IMR-90 (cell line): ENCODE measurements around the gene NPL. TPM values are rescaled to one million over a fixed set of nuclear protein-coding genes. Genes with fewer than 3 reads are reported as not detected.

ENCODE experiments used
- ATAC-seq: fragments of 200-7000 bp; cut with Tn5 transposase; 2 replicates; pipeline ENCODE4 v1.9.1; 2020; ENCODE audit warnings: low read depth, mild to moderate bottlenecking, moderate library complexity
- BruUV-seq: library from RNA; stranded (reverse); fragments of 400-500 nt; replicated peaks from 2 replicates; lab custom pipeline; 2021; lab: Mats Ljungman, UMichigan
- CTCF ChIA-PET: fragments of 300-600 bp; formaldehyde crosslinking; extraction: SDS; loops from one replicate; lab custom pipeline; 2021; ENCODE audit warnings: antibody characterized with exemption; lab: Yijun Ruan, JAX
- POLR2A ChIA-PET: fragments of 300-600 bp; sonication (Branson Sonifier 250); formaldehyde crosslinking; loops from one replicate; lab custom pipeline; 2022; ENCODE audit warnings: antibody characterized with exemption; ENCODE audit not compliant: unreplicated experiment; lab: Charles Lee
- DNase-seq: peaks from one replicate; pipeline ENCODE4 v3.0.0; 2013
- H2AFZ ChIP-seq: replicated peaks from 2 replicates; pipeline ENCODE3; 2013; ENCODE audit warnings: low read length, mild to moderate bottlenecking; ENCODE audit not compliant: poor library complexity
- H2AK5ac ChIP-seq: 2 replicates; pipeline ENCODE4 v1.6.1; 2013; ENCODE audit warnings: low read depth, low read length, inconsistent platforms
- H2AK9ac ChIP-seq: replicated peaks from 2 replicates; pipeline ENCODE3; 2013; ENCODE audit warnings: mild to moderate bottlenecking, low read depth, low read length, moderate library complexity; ENCODE audit not compliant: poor library complexity
- H2BK120ac ChIP-seq: 2 replicates; pipeline ENCODE4 v1.6.1; 2013; ENCODE audit warnings: low read depth, low read length, inconsistent platforms
- H2BK15ac ChIP-seq: 3 replicates; pipeline ENCODE4 v1.6.1; 2013; ENCODE audit warnings: low read depth, low read length, inconsistent platforms
- H2BK20ac ChIP-seq: 2 replicates; pipeline ENCODE4 v1.6.1; 2013; ENCODE audit warnings: low read depth, mild to moderate bottlenecking, inconsistent platforms, low read length, moderate library complexity
- H2BK5ac ChIP-seq: 2 replicates; pipeline ENCODE4 v1.6.1; 2013; ENCODE audit warnings: mild to moderate bottlenecking, low read depth, low read length, inconsistent platforms; ENCODE audit not compliant: poor library complexity, severe bottlenecking
- H3K14ac ChIP-seq: replicated peaks from 2 replicates; pipeline ENCODE4 v1.6.1; 2013; ENCODE audit warnings: low read depth, low read length, inconsistent platforms
- H3K18ac ChIP-seq: 2 replicates; pipeline ENCODE4 v1.6.1; 2013; ENCODE audit warnings: low read depth, low read length, control low read depth
- H3K23ac ChIP-seq: 2 replicates; pipeline ENCODE4 v1.6.1; 2013; ENCODE audit warnings: low read depth, low read length, inconsistent platforms
- H3K27ac ChIP-seq: 2 replicates; pipeline ENCODE4 v1.5.1; 2013; ENCODE audit warnings: mild to moderate bottlenecking, control low read depth, low read length; ENCODE audit not compliant: insufficient read depth
- H3K27me3 ChIP-seq: 2 replicates; pipeline ENCODE4 v1.6.1; 2013; ENCODE audit warnings: low read length; ENCODE audit not compliant: control insufficient read depth, insufficient read depth
- H3K36me3 ChIP-seq: 2 replicates; pipeline ENCODE4 v1.6.1; 2013; ENCODE audit warnings: low read length, mixed read lengths; ENCODE audit not compliant: control insufficient read depth, insufficient read depth
- H3K4ac ChIP-seq: 2 replicates; pipeline ENCODE4 v1.6.1; 2013; ENCODE audit warnings: low read depth, low read length, inconsistent platforms
- H3K4me1 ChIP-seq: 2 replicates; pipeline ENCODE4 v1.6.1; 2013; ENCODE audit warnings: low read length, mixed read lengths; ENCODE audit not compliant: control insufficient read depth, insufficient read depth
- H3K4me2 ChIP-seq: 2 replicates; pipeline ENCODE4 v1.6.1; 2013; ENCODE audit warnings: low read depth, mild to moderate bottlenecking, control low read depth, low read length, moderate library complexity
- H3K4me3 ChIP-seq: 2 replicates; pipeline ENCODE4 v1.5.1; 2013; ENCODE audit warnings: low read depth, mild to moderate bottlenecking, control low read depth, low read length, moderate library complexity; ENCODE audit not compliant: insufficient read depth
- H3K56ac ChIP-seq: 2 replicates; pipeline ENCODE4 v1.6.1; 2013; ENCODE audit warnings: low read length, inconsistent platforms; ENCODE audit not compliant: insufficient read depth; ENCODE audit errors: extremely low read depth
- H3K79me1 ChIP-seq, 2 experiments: 2 replicates each; pipeline ENCODE4 v1.6.1; 2013; ENCODE audit warnings: low read length in 2 of 2, inconsistent platforms in 1 of 2, low read depth in 1 of 2
- H3K9ac ChIP-seq: 2 replicates; pipeline ENCODE4 v1.6.1; 2013; ENCODE audit warnings: low read depth, low read length, control low read depth
- H3K9me1 ChIP-seq: 2 replicates; pipeline ENCODE4 v1.6.1; 2013; ENCODE audit warnings: low read length, inconsistent platforms; ENCODE audit not compliant: insufficient read depth
- H3K9me3 ChIP-seq: 2 replicates; pipeline ENCODE4 v1.6.1; 2013; ENCODE audit warnings: low read length; ENCODE audit not compliant: control insufficient read depth, insufficient read depth
- H4K20me1 ChIP-seq: 2 replicates; pipeline ENCODE4 v1.6.1; 2013; ENCODE audit warnings: low read length, inconsistent platforms; ENCODE audit not compliant: insufficient read depth
- H4K5ac ChIP-seq: 2 replicates; pipeline ENCODE4 v1.6.1; 2013; ENCODE audit warnings: mild to moderate bottlenecking, low read depth, low read length, control low read depth
- H4K8ac ChIP-seq, 2 experiments: 2 replicates each; pipeline ENCODE4 v1.6.1; 2013; ENCODE audit warnings: low read depth in 2 of 2, low read length in 2 of 2, control low read depth in 1 of 2, inconsistent platforms in 1 of 2
- H4K91ac ChIP-seq: 2 replicates; pipeline ENCODE4 v1.6.1; 2013; ENCODE audit warnings: low read depth, low read length, inconsistent platforms; ENCODE audit not compliant: insufficient read depth
- BHLHE40 ChIP-seq: fragments of 150-350 bp; IDR thresholded peaks from 2 replicates; pipeline ENCODE4 v1.6.1; 2016; ENCODE audit warnings: mild to moderate bottlenecking, low read depth, low read length
- CHD1 ChIP-seq: IDR thresholded peaks from 2 replicates; pipeline ENCODE4 v1.6.1; 2012; ENCODE audit warnings: low read depth, low read length, improper control_type of control experiment
- MAFK ChIP-seq: IDR thresholded peaks from 2 replicates; pipeline ENCODE4 v1.6.1; 2012; ENCODE audit warnings: low read depth, low read length, improper control_type of control experiment
- NFE2L2 ChIP-seq: fragments of 150-350 bp; IDR thresholded peaks from 2 replicates; pipeline ENCODE4 v1.6.1; 2016; ENCODE audit warnings: low read depth, mild to moderate bottlenecking, low read length
- POLR2A ChIP-seq: IDR thresholded peaks from 2 replicates; pipeline ENCODE4 v1.6.1; 2012; ENCODE audit warnings: mild to moderate bottlenecking, low read depth, low read length
- RAD21 ChIP-seq: IDR thresholded peaks from 2 replicates; pipeline ENCODE4 v1.6.1; 2012; ENCODE audit warnings: low read length, improper control_type of control experiment
- RFX5 ChIP-seq: IDR thresholded peaks from 2 replicates; pipeline ENCODE4 v1.8.0; 2012; ENCODE audit warnings: low read depth, mild to moderate bottlenecking, low read length, moderate library complexity
- SMC3 ChIP-seq: fragments of 150-350 bp; IDR thresholded peaks from 2 replicates; pipeline ENCODE4 v1.6.1; 2016; ENCODE audit warnings: low read depth, mild to moderate bottlenecking, antibody characterized with exemption, low read length, moderate library complexity
- USF2 ChIP-seq: fragments of 150-350 bp; IDR thresholded peaks from 2 replicates; pipeline ENCODE4 v1.6.1; 2017; ENCODE audit warnings: mild to moderate bottlenecking, antibody characterized with exemption, low read length, low read depth
- WGBS, 2 experiments: methylation state at CpG; one replicate each; pipeline versions ENCODE4 v1.1.5 to v1.1.7; 2013; ENCODE audit warnings: missing lambda C conversion rate in 2 of 2; ENCODE audit not compliant: insufficient read length in 1 of 2; ENCODE audit errors: extremely low coverage in 2 of 2; 5-methylcytosine and 5-hydroxymethylcytosine counted together
- dilution Hi-C: fragments of 300-500 bp; cut with HindIII; formaldehyde crosslinking; loops from one replicate; pipeline ENCODE4 v1.14.3; 2018; ENCODE audit warnings: low sequenced_read_pairs; ENCODE audit not compliant: unreplicated experiment
- in situ Hi-C: fragments of 300-500 bp; cut with MboI; formaldehyde crosslinking; loops from 3 replicates; pipeline ENCODE4 v1.14.3; 2019; ENCODE audit warnings: low sequenced_read_pairs, inconsistent platforms, mixed read lengths
- intact Hi-C: fragments of 100-400 bp; cut with micrococcal nuclease; formaldehyde crosslinking; loops from 2 replicates; pipeline ENCODE4 v1.10.0; 2022
- polyA plus RNA-seq, 3 experiments: library from polyadenylated mRNA; depleted of rRNA; stranded (reverse); fragments of >200 nt; gene quantifications; 2 replicates each; pipeline ENCODE4 v1.2.3, GENCODE V29; 2012; ENCODE audit warnings: low replicate concordance in 1 of 3
- total RNA-seq: library from RNA; depleted of rRNA; stranded (reverse); fragments of >200 nt; gene quantifications from 2 replicates; pipeline ENCODE4 v1.2.3, GENCODE V29; 2012
- TF ChIP-seq, protein P1 (sequence below): fragments of 150-350 bp; IDR thresholded peaks from 2 replicates; pipeline ENCODE4 v1.6.1; 2016; ENCODE audit warnings: low read depth, mild to moderate bottlenecking, low read length, moderate library complexity, borderline replicate concordance

The NPL gene
- total and polyA plus RNA-seq, 2 of the 4 experiments (the other 2 are of a cell fraction): 0.36 to 0.68 TPM

DNA sequence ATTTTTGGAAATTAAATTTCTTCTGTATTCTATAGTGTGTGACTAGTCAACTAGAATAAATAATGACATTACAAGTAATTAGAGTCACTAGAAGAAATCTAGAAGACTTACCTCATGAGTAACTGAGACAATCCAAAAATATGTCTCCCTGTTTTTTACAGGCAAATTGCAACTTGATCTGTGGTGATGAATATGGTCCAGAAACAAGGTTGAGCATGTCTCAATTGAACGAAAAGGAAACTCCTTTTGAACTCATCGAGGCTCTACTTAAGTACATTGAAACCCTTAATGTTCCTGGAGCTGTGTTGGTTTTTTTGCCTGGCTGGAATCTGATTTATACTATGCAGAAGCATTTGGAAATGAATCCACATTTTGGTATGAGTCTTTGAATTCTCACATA, 86.3 kb downstream of the NPL start:
- H4K5ac ChIP-seq: no peak overlapping the region
- no peaks in the 10 kb centered on the region for H3K27me3 ChIP-seq
- H3K36me3 ChIP-seq: peaks cover 53% of the 10 kb centered on the region
- H2AK9ac ChIP-seq: no peak overlapping the region
- CTCF ChIA-PET: no interaction called here
- H4K8ac ChIP-seq: no peak overlapping the region
- TF ChIP-seq MAFK: no peak
- TF ChIP-seq USF2: no peak
- TF ChIP-seq CHD1: no peak
- no peak for TF ChIP-seq NFE2L2
- TF ChIP-seq, protein P1, sequence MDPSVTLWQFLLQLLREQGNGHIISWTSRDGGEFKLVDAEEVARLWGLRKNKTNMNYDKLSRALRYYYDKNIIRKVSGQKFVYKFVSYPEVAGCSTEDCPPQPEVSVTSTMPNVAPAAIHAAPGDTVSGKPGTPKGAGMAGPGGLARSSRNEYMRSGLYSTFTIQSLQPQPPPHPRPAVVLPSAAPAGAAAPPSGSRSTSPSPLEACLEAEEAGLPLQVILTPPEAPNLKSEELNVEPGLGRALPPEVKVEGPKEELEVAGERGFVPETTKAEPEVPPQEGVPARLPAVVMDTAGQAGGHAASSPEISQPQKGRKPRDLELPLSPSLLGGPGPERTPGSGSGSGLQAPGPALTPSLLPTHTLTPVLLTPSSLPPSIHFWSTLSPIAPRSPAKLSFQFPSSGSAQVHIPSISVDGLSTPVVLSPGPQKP: no peak
- no peak for TF ChIP-seq POLR2A
- TF ChIP-seq SMC3: no peak
- TF ChIP-seq RAD21: no peak
- no peak for TF ChIP-seq RFX5
- no peak for TF ChIP-seq BHLHE40
- no peak overlapping the region for H3K23ac ChIP-seq
- H2AK5ac ChIP-seq: no peak overlapping the region
- H3K18ac ChIP-seq: no peak overlapping the region
- no CpG with 5 or more reads among the region's 2 CpGs for WGBS, 2 experiments
- no peak for DNase-seq
- in situ Hi-C loops (loop anchor here (25.0 kb wide), 1 partner anchor 1836 kb away; no protein-coding TSS in a partner anchor), dilution Hi-C loops (no loop called here), intact Hi-C loops (no loop called here)
- no peak overlapping the region for H2BK20ac ChIP-seq
- H3K9me1 ChIP-seq: no peaks in the 10 kb centered on the region; the same call in none of the 2 replicates
- ATAC-seq: no peak
- H3K9me3 ChIP-seq: no peaks in the 10 kb centered on the region
- no TSS peak for BruUV-seq
- H3K4ac ChIP-seq: no peak overlapping the region
- no peak overlapping the region for H2AFZ ChIP-seq
- no peak overlapping the region for H3K56ac ChIP-seq
- H2BK120ac ChIP-seq: no peak overlapping the region
- H3K4me3 ChIP-seq: no peak overlapping the region
- H3K79me1 ChIP-seq: peaks cover 21 to 24% of the 10 kb centered on the region in 2 experiments
- peaks cover 10% of the 10 kb centered on the region; the same call in 1 of the 2 replicates for H4K20me1 ChIP-seq
- no peak overlapping the region for H2BK15ac ChIP-seq
- H3K4me2 ChIP-seq: no peak overlapping the region
- H4K91ac ChIP-seq: no peak overlapping the region
- POLR2A ChIA-PET: no interaction called here
- H3K9ac ChIP-seq: no peak overlapping the region
- H3K4me1 ChIP-seq: no peaks in the 10 kb centered on the region
- H3K27ac ChIP-seq: no peak overlapping the region
- no peak overlapping the region for H3K14ac ChIP-seq
- H2BK5ac ChIP-seq: no peak overlapping the region
